LoVo (cell line): Measurements from ENCODE around the gene IGSF8.

Source experiments
- DNase-seq: peaks from one replicate; pipeline ENCODE4 v3.0.0-alpha.2; 2016; ENCODE audit warnings: low spot score

IGSF8 gene

GRCh38 chr1:160085686-160086455, 12.5 kb downstream of the IGSF8 start:
- peak; percentile 43 for DNase-seq

- DNase-seq = no peak
Observed at GRCh38 chr1:160084771-160085321, 13.6 kb downstream of the IGSF8 start.

GRCh38 chr1:160083968-160084770, 14.2 kb downstream of the IGSF8 start:
- no peak for DNase-seq

- no peak for DNase-seq
Observed at GRCh38 chr1:160082926-160083325, 15.5 kb downstream of the IGSF8 start.

- no peak for DNase-seq
Observed at GRCh38 chr1:160082487-160082886, 15.9 kb downstream of the IGSF8 start.

GRCh38 chr1:160081261-160081936, 17.0 kb downstream of the IGSF8 start, which contains the start of gene KCNJ9:
TSS of gene KCNJ9 (plus strand) at chr1:160081538. CDS start at chr1:160084031, 2,493 bp downstream.
- DNase-seq = no peak

- DNase-seq = peak; percentile 2
Observed at GRCh38 chr1:160080381-160081100, 17.9 kb downstream of the IGSF8 start.

GRCh38 chr1:160079448-160079847, 19.0 kb downstream of the IGSF8 start:
- no peak for DNase-seq

GRCh38 chr1:160078512-160079195, 19.8 kb downstream of the IGSF8 start:
- peak; percentile 17 for DNase-seq

- no peak for DNase-seq
Observed at GRCh38 chr1:160077486-160077885, 20.9 kb downstream of the IGSF8 start.

- no peak for DNase-seq
Observed at GRCh38 chr1:160076295-160076694, 22.1 kb downstream of the IGSF8 start.

GRCh38 chr1:160075836-160076235, 22.6 kb downstream of the IGSF8 start:
- DNase-seq = no peak

GRCh38 chr1:160074865-160075264, 23.6 kb downstream of the IGSF8 start:
- no peak for DNase-seq

GRCh38 chr1:160071289-160071688, 27.1 kb downstream of the IGSF8 start:
- DNase-seq = no peak

- no peak for DNase-seq
Observed at GRCh38 chr1:160070243-160071163, 27.9 kb downstream of the IGSF8 start.

- DNase-seq = no peak
Observed at GRCh38 chr1:160069460-160070231, 28.8 kb downstream of the IGSF8 start, which contains the start of gene KCNJ10. TSS of gene KCNJ10 (minus strand) at chr1:160070160. CDS start at chr1:160042532, 27,628 bp downstream.

- DNase-seq = no peak
Observed at GRCh38 chr1:160068225-160068624, 30.2 kb downstream of the IGSF8 start.

GRCh38 chr1:160066829-160067745, 31.3 kb downstream of the IGSF8 start:
- DNase-seq = no peak
